ENCODE measurements around the gene SLC2A13. TPM values are rescaled to one million over a fixed set of nuclear protein-coding genes. Genes with fewer than 3 reads are reported as not detected.

Gene SLC2A13
- polyA plus RNA-seq, 1 donor (not counting 4 experiments of a cell fraction or from before 2014, with no cell fraction given): 1.1 TPM

GRCh38 chr12:40034156-40034555 is 71.7 kb downstream of the SLC2A13 start:
- FAIRE-seq: no peak
- dilution Hi-C loops (cut with MboI; ENCODE audit: extremely low pct_ligation_motif_present, low sequenced_read_pairs): no loop called here
- no peak for TF ChIP-seq EZH2 (IDR thresholded peaks at IDR 0.05; ENCODE audit: low read length)
- TF ChIP-seq, protein P1, sequence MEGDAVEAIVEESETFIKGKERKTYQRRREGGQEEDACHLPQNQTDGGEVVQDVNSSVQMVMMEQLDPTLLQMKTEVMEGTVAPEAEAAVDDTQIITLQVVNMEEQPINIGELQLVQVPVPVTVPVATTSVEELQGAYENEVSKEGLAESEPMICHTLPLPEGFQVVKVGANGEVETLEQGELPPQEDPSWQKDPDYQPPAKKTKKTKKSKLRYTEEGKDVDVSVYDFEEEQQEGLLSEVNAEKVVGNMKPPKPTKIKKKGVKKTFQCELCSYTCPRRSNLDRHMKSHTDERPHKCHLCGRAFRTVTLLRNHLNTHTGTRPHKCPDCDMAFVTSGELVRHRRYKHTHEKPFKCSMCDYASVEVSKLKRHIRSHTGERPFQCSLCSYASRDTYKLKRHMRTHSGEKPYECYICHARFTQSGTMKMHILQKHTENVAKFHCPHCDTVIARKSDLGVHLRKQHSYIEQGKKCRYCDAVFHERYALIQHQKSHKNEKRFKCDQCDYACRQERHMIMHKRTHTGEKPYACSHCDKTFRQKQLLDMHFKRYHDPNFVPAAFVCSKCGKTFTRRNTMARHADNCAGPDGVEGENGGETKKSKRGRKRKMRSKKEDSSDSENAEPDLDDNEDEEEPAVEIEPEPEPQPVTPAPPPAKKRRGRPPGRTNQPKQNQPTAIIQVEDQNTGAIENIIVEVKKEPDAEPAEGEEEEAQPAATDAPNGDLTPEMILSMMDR (optimal IDR thresholded peaks at IDR 0.05 in 1 of 3, IDR thresholded peaks at IDR 0.05 in 1 of 3, conservative IDR thresholded peaks at IDR 0.05 in 1 of 3; ENCODE audit: extremely low read depth in 1 of 3, insufficient read depth in 2 of 3, low read length in 3 of 3): no peak
- Histone ChIP-seq H2AFZ (ENCODE audit: control insufficient read depth, low read length) (no peak overlapping the region), H3K79me2 (ENCODE audit: control insufficient read depth, insufficient read depth, low read length) (no peaks in the 10 kb centered on the region), H3K36me3 (ENCODE audit: control insufficient read depth in 2 of 2, extremely low read depth in 1 of 2, insufficient read depth in 2 of 2, low read length in 2 of 2) (no peaks in the 10 kb centered on the region), H3K9me3 (ENCODE audit: control insufficient read depth, low read depth, low read length) (no peaks in the 10 kb centered on the region), H3K4me1 (ENCODE audit: control insufficient read depth, extremely low read depth, insufficient read depth, low read length) (no peaks in the 10 kb centered on the region), H3K4me2 (ENCODE audit: control insufficient read depth, extremely low read depth, insufficient read depth, low read depth, low read length) (no peak overlapping the region), H3K27ac (ENCODE audit: control insufficient read depth, insufficient read depth, low read length) (no peak overlapping the region), H4K20me1 (ENCODE audit: control insufficient read depth, extremely low read depth, insufficient read depth, low read length) (no peaks in the 10 kb centered on the region), H3K9me1 (ENCODE audit: control insufficient read depth, extremely low read depth, insufficient read depth, low read length) (no peaks in the 10 kb centered on the region), H3K9ac (ENCODE audit: control insufficient read depth, extremely low read depth, insufficient read depth, low read length) (no peak overlapping the region), H3K27me3 (ENCODE audit: control insufficient read depth, extremely low read depth, insufficient read depth, low read length) (no peaks in the 10 kb centered on the region), H3K4me3 (ENCODE audit: control insufficient read depth in 2 of 3, extremely low read depth in 1 of 3, insufficient read depth in 2 of 3, low read depth in 1 of 3, low read length in 3 of 3) (no peak overlapping the region)
- no peak for DNase-seq (ENCODE audit: low read depth, low spot score)

GRCh38 chr12:40033242-40033630 is 72.6 kb downstream of the SLC2A13 start:
- dilution Hi-C loops (cut with MboI; ENCODE audit: extremely low pct_ligation_motif_present, low sequenced_read_pairs): no loop called here
- H3K79me2 ChIP-seq (ENCODE audit: control insufficient read depth, insufficient read depth, low read length): no peaks in the 10 kb centered on the region

More at GRCh38 chr12:40033242-40033630, 72.6 kb downstream of the SLC2A13 start:
- no peak for DNase-seq (ENCODE audit: low read depth, low spot score)
- Histone ChIP-seq H3K9ac (ENCODE audit: control insufficient read depth, extremely low read depth, insufficient read depth, low read length) (no peak overlapping the region), H3K4me3 (ENCODE audit: control insufficient read depth in 2 of 3, extremely low read depth in 1 of 3, insufficient read depth in 2 of 3, low read depth in 1 of 3, low read length in 3 of 3) (no peak overlapping the region), H3K27ac (ENCODE audit: control insufficient read depth, insufficient read depth, low read length) (no peak overlapping the region), H3K9me3 (ENCODE audit: control insufficient read depth, low read depth, low read length) (no peaks in the 10 kb centered on the region), H3K4me1 (ENCODE audit: control insufficient read depth, extremely low read depth, insufficient read depth, low read length) (peaks cover 4% of the 10 kb centered on the region), H2AFZ (ENCODE audit: control insufficient read depth, low read length) (no peak overlapping the region), H3K4me2 (ENCODE audit: control insufficient read depth, extremely low read depth, insufficient read depth, low read depth, low read length) (no peak overlapping the region), H3K36me3 (ENCODE audit: control insufficient read depth in 2 of 2, extremely low read depth in 1 of 2, insufficient read depth in 2 of 2, low read length in 2 of 2) (no peaks in the 10 kb centered on the region), H3K9me1 (ENCODE audit: control insufficient read depth, extremely low read depth, insufficient read depth, low read length) (no peaks in the 10 kb centered on the region), H4K20me1 (ENCODE audit: control insufficient read depth, extremely low read depth, insufficient read depth, low read length) (no peaks in the 10 kb centered on the region), H3K27me3 (ENCODE audit: control insufficient read depth, extremely low read depth, insufficient read depth, low read length) (no peaks in the 10 kb centered on the region)
- TF ChIP-seq EZH2 (IDR thresholded peaks at IDR 0.05; ENCODE audit: low read length): no peak
- TF ChIP-seq, protein P1 (optimal IDR thresholded peaks at IDR 0.05 in 1 of 3, IDR thresholded peaks at IDR 0.05 in 1 of 3, conservative IDR thresholded peaks at IDR 0.05 in 1 of 3; ENCODE audit: extremely low read depth in 1 of 3, insufficient read depth in 2 of 3, low read length in 3 of 3): no peak
- no peak for FAIRE-seq

All from keratinocyte (primary cell).